GM18867 (cell line): ENCODE measurements around the gene IL19.

Experiments
- ATAC-seq: cut with Tn5 transposase; IDR thresholded peaks from one replicate; pipeline ENCODE4 v1.9.1; 2021; ENCODE audit warnings: mild to moderate bottlenecking, moderate library complexity; ENCODE audit not compliant: unreplicated experiment

The IL19 gene

GRCh38 chr1:206828765-206829164, 58.2 kb downstream of the IL19 start:
- no peak for ATAC-seq

GRCh38 chr1:206829282-206829681, 58.7 kb downstream of the IL19 start:
- no peak for ATAC-seq

- ATAC-seq = no peak
Measured at GRCh38 chr1:206829875-206830274, 59.3 kb downstream of the IL19 start.

GRCh38 chr1:206831650-206832049, 61.1 kb downstream of the IL19 start:
- no peak for ATAC-seq

GRCh38 chr1:206832352-206832880, 61.8 kb downstream of the IL19 start:
- no peak for ATAC-seq

- ATAC-seq = no peak
Measured at GRCh38 chr1:206833106-206833680, 62.6 kb downstream of the IL19 start.

- ATAC-seq = no peak
Measured at GRCh38 chr1:206833801-206834200, 63.2 kb downstream of the IL19 start.

GRCh38 chr1:206834217-206834616, 63.6 kb downstream of the IL19 start:
- ATAC-seq = no peak

- no peak for ATAC-seq
Measured at GRCh38 chr1:206834711-206835110, 64.1 kb downstream of the IL19 start.

- ATAC-seq = no peak
Measured at GRCh38 chr1:206835186-206835585, 64.6 kb downstream of the IL19 start.

- ATAC-seq = no peak
Measured at GRCh38 chr1:206836111-206836510, 65.5 kb downstream of the IL19 start.

GRCh38 chr1:206839006-206839560, 68.5 kb downstream of the IL19 start:
- ATAC-seq = no peak

GRCh38 chr1:206839857-206840256, 69.3 kb downstream of the IL19 start:
- no peak for ATAC-seq

- no peak for ATAC-seq
Measured at GRCh38 chr1:206841609-206842323, 71.2 kb downstream of the IL19 start.

- ATAC-seq = no peak
Measured at GRCh38 chr1:206842854-206843253, 72.3 kb downstream of the IL19 start.

GRCh38 chr1:206843626-206844025, 73.1 kb downstream of the IL19 start:
- ATAC-seq = no peak

- no peak for ATAC-seq
Measured at GRCh38 chr1:206846487-206846886, 75.9 kb downstream of the IL19 start.

GRCh38 chr1:206847337-206847834, 76.8 kb downstream of the IL19 start:
- no peak for ATAC-seq

- ATAC-seq = no peak
Measured at GRCh38 chr1:206847946-206848345, 77.4 kb downstream of the IL19 start.

- ATAC-seq = no peak
Measured at GRCh38 chr1:206850401-206850800, 79.8 kb downstream of the IL19 start.

- no peak for ATAC-seq
Measured at GRCh38 chr1:206851341-206852010, 80.9 kb downstream of the IL19 start.
